ENCODE data around the gene FAM240A. TPM values are rescaled to one million over a fixed set of nuclear protein-coding genes. Genes with fewer than 3 reads are reported as not detected.

Gene FAM240A
- total RNA-seq, 3 donors from 2014 or later (not counting 1 experiment from before 2014, with no cell fraction given) = not detected

- Mint-ChIP-seq H3K4me3 (no peak overlapping the region), H3K36me3 (no peaks in the 10 kb centered on the region), H3K27ac (no peak overlapping the region), H3K9me3 (no peaks in the 10 kb centered on the region), H3K27me3 (ENCODE audit: low read depth in 2 of 2) (peaks cover 20 to 32% of the 10 kb centered on the region in 2 donors), H3K4me1 (no peaks in the 10 kb centered on the region)
- TF ChIP-seq CTCF (IDR thresholded peaks at IDR 0.05) = no peak
- DNase-seq (no peak), ATAC-seq (no peak)
- Histone ChIP-seq H3K4me1 (ENCODE audit: control insufficient read depth, insufficient read depth, low read length) (no peaks in the 10 kb centered on the region), H3K27me3 (ENCODE audit: control insufficient read depth, insufficient read depth, low read length) (no peaks in the 10 kb centered on the region), H3K36me3 (ENCODE audit: control insufficient read depth, insufficient read depth, low read length) (no peaks in the 10 kb centered on the region), H3K9me3 (ENCODE audit: control insufficient read depth, insufficient read depth, low read length) (no peaks in the 10 kb centered on the region), H3K27ac (ENCODE audit: low read length) (no peak overlapping the region), H3K4me3 (ENCODE audit: low read length) (no peak overlapping the region)
- WGBS (ENCODE audit: insufficient coverage) = 54% methylated on average over 6 of the region's 6 CpGs
- intact Hi-C loops (cut with micrococcal nuclease) = no loop called here
Observed at GRCh38 chr3:46646700-46647099, 34.4 kb downstream of the FAM240A start.

DNA sequence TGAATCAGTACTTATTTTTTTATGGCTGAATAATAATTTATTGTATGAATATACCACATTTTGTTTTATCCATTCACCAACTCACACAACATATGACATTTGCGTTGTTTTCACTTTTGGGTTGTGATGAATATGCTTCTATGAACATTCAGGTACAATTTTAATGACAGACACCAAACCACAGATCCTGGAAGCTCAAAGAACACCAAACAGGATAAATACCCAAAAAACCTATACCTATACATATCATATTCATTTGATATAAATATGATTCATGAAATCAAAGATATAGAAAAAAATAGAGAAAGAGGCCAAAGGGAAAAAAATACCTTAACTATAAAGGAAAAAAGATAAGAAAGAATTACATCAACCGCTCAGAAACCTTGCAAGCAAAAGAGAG, 35.8 kb downstream of the FAM240A start:
- no peak overlapping the region for H3K4me3 ChIP-seq (ENCODE audit: low read length)
- ATAC-seq = no peak

DNA sequence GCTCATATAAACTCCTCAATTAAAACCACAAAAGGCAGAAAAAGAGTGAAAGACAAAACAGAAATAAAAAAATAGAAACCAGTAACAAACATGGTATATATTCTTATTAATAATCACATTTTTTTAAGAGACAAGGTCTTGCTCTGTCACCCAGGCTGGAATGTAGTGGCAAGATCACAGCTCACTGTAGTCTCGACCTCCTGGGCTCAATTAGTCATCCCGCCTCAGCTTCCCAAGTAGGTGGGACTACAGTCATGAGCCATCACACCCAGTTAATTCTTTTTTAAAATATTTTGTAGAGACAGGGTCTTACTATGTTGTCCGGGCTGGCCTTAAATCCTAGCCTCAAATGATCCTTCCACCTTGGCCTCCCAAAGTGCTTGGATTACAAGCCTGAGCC, 37.1 kb downstream of the FAM240A start:
- no peaks in the 10 kb centered on the region for H3K36me3 Mint-ChIP-seq
- intact Hi-C loops (cut with micrococcal nuclease) = no loop called here
- H3K9me3 Mint-ChIP-seq = no peaks in the 10 kb centered on the region
- H3K27ac ChIP-seq (ENCODE audit: low read length) = no peak overlapping the region
- H3K4me3 ChIP-seq (ENCODE audit: low read length) = no peak overlapping the region
- H3K9me3 ChIP-seq (ENCODE audit: control insufficient read depth, insufficient read depth, low read length) = no peaks in the 10 kb centered on the region
- WGBS (ENCODE audit: insufficient coverage) = 86% methylated on average over 3 of the region's 3 CpGs
- no peak overlapping the region for H3K4me3 Mint-ChIP-seq
- H3K36me3 ChIP-seq (ENCODE audit: control insufficient read depth, insufficient read depth, low read length) = no peaks in the 10 kb centered on the region
- no peak for TF ChIP-seq CTCF (IDR thresholded peaks at IDR 0.05)
- peaks cover 23 to 33% of the 10 kb centered on the region in 2 donors for H3K27me3 Mint-ChIP-seq (ENCODE audit: low read depth in 2 of 2)
- H3K27ac Mint-ChIP-seq = no peak overlapping the region
- no peaks in the 10 kb centered on the region for H3K4me1 ChIP-seq (ENCODE audit: control insufficient read depth, insufficient read depth, low read length)
- H3K27me3 ChIP-seq (ENCODE audit: control insufficient read depth, insufficient read depth, low read length) = no peaks in the 10 kb centered on the region
- ATAC-seq (no peak), DNase-seq (no peak)
- H3K4me1 Mint-ChIP-seq = no peaks in the 10 kb centered on the region

More for the DNA sequence above, 35.8 kb downstream of the FAM240A start:
- H3K36me3 ChIP-seq (ENCODE audit: control insufficient read depth, insufficient read depth, low read length) = no peaks in the 10 kb centered on the region
- no peaks in the 10 kb centered on the region for H3K4me1 ChIP-seq (ENCODE audit: control insufficient read depth, insufficient read depth, low read length)
- no CpG with 5 or more reads among the region's 2 CpGs for WGBS (ENCODE audit: insufficient coverage)
- H3K36me3 Mint-ChIP-seq = no peaks in the 10 kb centered on the region
- no peak overlapping the region for H3K27ac ChIP-seq (ENCODE audit: low read length)
- no peaks in the 10 kb centered on the region for H3K4me1 Mint-ChIP-seq
- H3K9me3 Mint-ChIP-seq = no peaks in the 10 kb centered on the region
- DNase-seq = no peak
- no peaks in the 10 kb centered on the region for H3K9me3 ChIP-seq (ENCODE audit: control insufficient read depth, insufficient read depth, low read length)
- no peak overlapping the region for H3K4me3 Mint-ChIP-seq
- no peak for TF ChIP-seq CTCF (IDR thresholded peaks at IDR 0.05)
- intact Hi-C loops (cut with micrococcal nuclease) = no loop called here
- H3K27me3 Mint-ChIP-seq (ENCODE audit: low read depth in 2 of 2) = peaks cover 22 to 36% of the 10 kb centered on the region in 2 donors
- no peaks in the 10 kb centered on the region for H3K27me3 ChIP-seq (ENCODE audit: control insufficient read depth, insufficient read depth, low read length)
- H3K27ac Mint-ChIP-seq = no peak overlapping the region

GRCh38 chr3:46651084-46651483, 38.8 kb downstream of the FAM240A start:
- Mint-ChIP-seq H3K4me3 (no peak overlapping the region), H3K4me1 (no peaks in the 10 kb centered on the region), H3K27me3 (ENCODE audit: low read depth in 2 of 2) (peaks cover 29 to 44% of the 10 kb centered on the region in 2 donors), H3K36me3 (no peaks in the 10 kb centered on the region), H3K27ac (no peak overlapping the region), H3K9me3 (no peaks in the 10 kb centered on the region)
- 67% methylated on average over 1 of the region's 1 CpG for WGBS (ENCODE audit: insufficient coverage)
- no peak for ATAC-seq
- Histone ChIP-seq H3K4me3 (ENCODE audit: low read length) (no peak overlapping the region), H3K9me3 (ENCODE audit: control insufficient read depth, insufficient read depth, low read length) (no peaks in the 10 kb centered on the region), H3K27ac (ENCODE audit: low read length) (no peak overlapping the region), H3K4me1 (ENCODE audit: control insufficient read depth, insufficient read depth, low read length) (no peaks in the 10 kb centered on the region), H3K36me3 (ENCODE audit: control insufficient read depth, insufficient read depth, low read length) (no peaks in the 10 kb centered on the region), H3K27me3 (ENCODE audit: control insufficient read depth, insufficient read depth, low read length) (no peaks in the 10 kb centered on the region)
- DNase-seq = no peak
- no peak for TF ChIP-seq CTCF (IDR thresholded peaks at IDR 0.05)
- intact Hi-C loops (cut with micrococcal nuclease) = no loop called here

Measured in natural killer cell (primary cell).